Testis (tissue), 3 donors: ENCODE results near the gene PLA2G4E. TPM values are rescaled to one million over a fixed set of nuclear protein-coding genes. Genes with fewer than 3 reads are reported as not detected.

ENCODE experiments used
- DNase-seq: peaks from one replicate; pipeline ENCODE4 v3.0.0-alpha.2; 2019
- H3K27ac ChIP-seq, 2 donors: fragments of 200-600 bp; sonication (generic); one replicate each; pipeline ENCODE4 v1.5.1; 2019
- H3K27me3 ChIP-seq: fragments of 200-600 bp; sonication (generic); one replicate; pipeline ENCODE4 v1.5.1; 2019
- H3K36me3 ChIP-seq: fragments of 200-600 bp; sonication (generic); one replicate; pipeline ENCODE4 v1.5.1; 2017; ENCODE audit warnings: low read depth; ENCODE audit errors: missing control alignments
- H3K4me1 ChIP-seq: fragments of 200-600 bp; sonication (generic); one replicate; pipeline ENCODE4 v1.5.1; 2019
- H3K4me3 ChIP-seq, 2 donors: fragments of 200-600 bp; sonication (generic); one replicate each; pipeline ENCODE4 v1.5.1; 2017 to 2019
- H3K9me3 ChIP-seq: fragments of 200-600 bp; sonication (generic); one replicate; pipeline ENCODE4 v1.5.1; 2017
- CTCF ChIP-seq, 3 experiments: fragments of 450-650 bp in 2 of 3; fragments of 200-600 bp in 1 of 3; sonication (generic) in 1 of 3; IDR thresholded peaks; one replicate each; pipeline ENCODE4 v1.5.1; 2016 to 2019; ENCODE audit warnings: antibody characterized with exemption in 3 of 3, mild to moderate bottlenecking in 2 of 3, moderate library complexity in 1 of 3
- POLR2A ChIP-seq: fragments of 450-650 bp; IDR thresholded peaks from one replicate; pipeline ENCODE4 v1.6.1; 2017; ENCODE audit warnings: antibody characterized with exemption, mild to moderate bottlenecking, moderate library complexity
- WGBS, 2 donors: methylation state at CpG; one replicate each; pipeline ENCODE4 v1.1.5; 2018; 5-methylcytosine and 5-hydroxymethylcytosine counted together
- intact Hi-C: fragments of 100-400 bp; cut with DNase I; formaldehyde crosslinking; loops from one replicate; pipeline ENCODE4 v1.15.1; 2023; ENCODE audit warnings: low total_unique reads
- polyA plus RNA-seq: library from polyadenylated mRNA; stranded (reverse); fragments of 350-450 nt; fragmentation: Illumina TruSeq; extraction: RNeasy Lipid Tissue Mini Kit (QIAGEN cat#74804); gene quantifications from one replicate; pipeline ENCODE4 v1.2.3, GENCODE V29; 2014; ENCODE audit warnings: low read depth, low replicate concordance; ENCODE audit not compliant: insufficient read depth
- total RNA-seq, 2 donors: library from RNA; depleted of rRNA; stranded (reverse); fragments of >200 nt; gene quantifications; one replicate each; pipeline ENCODE4 v1.2.3, GENCODE V29; 2016

PLA2G4E gene
- total and polyA plus RNA-seq, 3 donors from 2014 or later, result 0.31 to 0.71 (median 0.67) TPM

GRCh38 chr15:41989573-41990242, 31.1 kb downstream of the PLA2G4E start:
- no peaks in the 10 kb centered on the region for H3K9me3 ChIP-seq
- intact Hi-C loops, result loop anchor here (5.0 kb wide), 1 partner anchor 68 kb away; no protein-coding TSS in a partner anchor
- H3K4me1 ChIP-seq, result no peaks in the 10 kb centered on the region
- peak; percentile 90 for DNase-seq
- no peaks in the 10 kb centered on the region for H3K27me3 ChIP-seq
- no peak overlapping the region for H3K27ac ChIP-seq
- no peaks in the 10 kb centered on the region for H3K36me3 ChIP-seq
- H3K4me3 ChIP-seq, result no peak overlapping the region
- peak; percentile 81 to 97 (median 91) for TF ChIP-seq CTCF (IDR thresholded peaks at IDR 0.05)
- TF ChIP-seq POLR2A, result no peak
- 33 to 47% methylated on average over 6 to 9 of the region's 9 CpGs for WGBS, 2 donors

- DNase-seq, result no peak
- Histone ChIP-seq H3K4me3 (no peak overlapping the region), H3K36me3 (no peaks in the 10 kb centered on the region), H3K4me1 (no peaks in the 10 kb centered on the region), H3K27me3 (no peaks in the 10 kb centered on the region), H3K27ac (no peak overlapping the region), H3K9me3 (no peaks in the 10 kb centered on the region)
- TF ChIP-seq POLR2A (no peak), CTCF (IDR thresholded peaks at IDR 0.05) (no peak)
- WGBS, 2 donors, result 68 to 78% methylated on average over 8 to 21 of the region's 21 CpGs
- intact Hi-C loops, result no loop called here
Observed at GRCh38 chr15:41988896-41989572, 31.8 kb downstream of the PLA2G4E start.

DNA sequence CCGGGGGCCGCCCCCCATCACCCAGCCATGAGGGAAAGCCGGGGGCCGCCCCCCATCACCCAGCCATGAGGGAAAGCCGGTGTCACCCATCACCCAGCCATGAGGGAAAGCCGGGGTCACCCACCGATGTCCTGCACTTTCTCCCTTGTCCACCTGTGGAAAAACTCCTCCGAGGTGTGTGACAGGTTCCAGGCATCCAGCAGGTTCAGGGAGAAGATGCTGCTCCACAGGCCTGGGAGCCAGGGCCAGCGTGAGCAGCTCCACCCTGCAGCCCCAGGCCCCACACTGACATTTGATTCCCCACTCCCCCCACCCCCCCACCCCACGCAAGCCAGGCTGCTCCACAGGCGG, 32.9 kb downstream of the PLA2G4E start:
- WGBS, 2 donors, result 92% methylated on average over 10 of the region's 11 CpGs; no CpG with 5 or more reads in 1 of the 2 donors
- DNase-seq, result no peak
- H3K9me3 ChIP-seq, result no peaks in the 10 kb centered on the region
- H3K27ac ChIP-seq, result no peak overlapping the region
- no peaks in the 10 kb centered on the region for H3K36me3 ChIP-seq
- no peaks in the 10 kb centered on the region for H3K4me1 ChIP-seq
- intact Hi-C loops, result no loop called here
- TF ChIP-seq CTCF (IDR thresholded peaks at IDR 0.05), result no peak
- TF ChIP-seq POLR2A, result no peak
- no peak overlapping the region for H3K4me3 ChIP-seq
- no peaks in the 10 kb centered on the region for H3K27me3 ChIP-seq

- Histone ChIP-seq H3K9me3 (no peaks in the 10 kb centered on the region), H3K27me3 (no peaks in the 10 kb centered on the region), H3K36me3 (no peaks in the 10 kb centered on the region), H3K4me3 (no peak overlapping the region), H3K27ac (no peak overlapping the region), H3K4me1 (no peaks in the 10 kb centered on the region)
- no peak for DNase-seq
- TF ChIP-seq CTCF (IDR thresholded peaks at IDR 0.05) (no peak), POLR2A (no peak)
- 91% methylated on average over 14 to 17 of the region's 17 CpGs for WGBS, 2 donors
- intact Hi-C loops, result no loop called here
Observed at GRCh38 chr15:41987246-41987924, 33.5 kb downstream of the PLA2G4E start.
